Measurements from ENCODE around the gene SLC66A2. TPM values are rescaled to one million over a fixed set of nuclear protein-coding genes. Genes with fewer than 3 reads are reported as not detected.

Gene SLC66A2
- total and polyA plus RNA-seq, 2 donors (not counting 1 experiment from before 2014, with no cell fraction given) = 44.4 to 45.1 TPM

DNA sequence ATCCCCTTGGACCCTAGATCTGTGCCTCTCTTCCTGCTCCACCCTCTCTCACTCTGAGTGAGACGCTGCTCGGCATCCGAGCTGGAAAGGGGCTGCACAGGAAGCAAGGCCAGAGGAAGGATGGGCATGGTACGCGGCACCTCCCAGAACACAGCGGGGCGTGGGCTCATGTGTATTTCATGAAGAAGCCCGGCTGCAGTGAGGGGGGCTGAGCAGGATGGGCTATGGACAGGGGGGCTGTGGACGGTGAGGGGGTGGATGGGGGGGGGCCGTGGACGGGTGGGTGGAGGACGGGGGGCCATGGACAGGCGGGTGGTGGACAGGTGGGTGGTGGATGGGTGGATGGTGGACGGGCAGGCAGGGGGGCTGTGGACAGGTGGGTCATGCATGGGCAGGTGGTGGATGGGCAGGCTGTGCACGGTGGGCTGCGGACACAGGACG is 28.5 kb downstream of the SLC66A2 start:
- ChIA-PET POLR2A (no interaction called here), CTCF (no interaction called here)
- H3K4me3 ChIP-seq (ENCODE audit: control extremely low read depth in 1 of 5, extremely low read depth in 1 of 5, insufficient read depth in 1 of 5, low read depth in 2 of 5, low read length in 4 of 5) = no peak overlapping the region
- H3K9ac ChIP-seq (ENCODE audit: low read length) = no peak overlapping the region
- H3K9me3 ChIP-seq (ENCODE audit: control extremely low read depth in 1 of 3, control insufficient read depth in 2 of 3, insufficient read depth in 1 of 3, low read length in 2 of 3) = peaks cover 0 to 23% (median 0%) of the 10 kb centered on the region in 3 donors
- ATAC-seq (ENCODE audit: low read depth) (no peak), DNase-seq (no peak)
- WGBS (ENCODE audit: insufficient coverage) = 89% methylated on average over 9 of the region's 17 CpGs
- H3K79me2 ChIP-seq (ENCODE audit: control insufficient read depth, insufficient read depth, low read length) = peaks cover 76% of the 10 kb centered on the region
- H2AFZ ChIP-seq (ENCODE audit: insufficient read depth, low read depth, low read length, poor library complexity, severe bottlenecking) = no peak overlapping the region
- H4K20me1 ChIP-seq (ENCODE audit: control insufficient read depth, insufficient read depth, low read length, poor library complexity, severe bottlenecking) = peaks cover 65% of the 10 kb centered on the region
- H3K4me2 ChIP-seq (replicated peaks; ENCODE audit: low read depth, low read length, poor library complexity, severe bottlenecking) = no peak overlapping the region
- H3K27me3 Mint-ChIP-seq = no peaks in the 10 kb centered on the region
- no peaks in the 10 kb centered on the region for H3K9me3 Mint-ChIP-seq (ENCODE audit: insufficient read depth)
- no peak overlapping the region for H3K27ac Mint-ChIP-seq
- H3K4me1 Mint-ChIP-seq = no peaks in the 10 kb centered on the region
- H3K4me3 Mint-ChIP-seq = no peak overlapping the region
- H3K27ac ChIP-seq (ENCODE audit: low read length in 2 of 2) = no peak overlapping the region
- H3K27me3 ChIP-seq (replicated peaks in 1 of 4; ENCODE audit: control extremely low read depth in 1 of 4, control insufficient read depth in 3 of 4, insufficient read depth in 4 of 4, low read length in 3 of 4) = no peaks in the 10 kb centered on the region
- intact Hi-C loops (cut with micrococcal nuclease) = no loop called here
- peaks cover 0 to 47% of the 10 kb centered on the region in 2 experiments for H3K36me3 ChIP-seq (replicated peaks in 1 of 2; ENCODE audit: control extremely low read depth in 1 of 2, control insufficient read depth in 1 of 2, extremely low read depth in 1 of 2, insufficient read depth in 2 of 2, low read length in 1 of 2)
- no peaks in the 10 kb centered on the region for H3K4me1 ChIP-seq (ENCODE audit: control insufficient read depth in 2 of 2, insufficient read depth in 2 of 2, low read length in 2 of 2)
- TF ChIP-seq EZH2 (IDR thresholded peaks at IDR 0.05; ENCODE audit: borderline replicate concordance, insufficient read depth, low read depth, low read length, poor library complexity, severe bottlenecking) = no peak

DNA sequence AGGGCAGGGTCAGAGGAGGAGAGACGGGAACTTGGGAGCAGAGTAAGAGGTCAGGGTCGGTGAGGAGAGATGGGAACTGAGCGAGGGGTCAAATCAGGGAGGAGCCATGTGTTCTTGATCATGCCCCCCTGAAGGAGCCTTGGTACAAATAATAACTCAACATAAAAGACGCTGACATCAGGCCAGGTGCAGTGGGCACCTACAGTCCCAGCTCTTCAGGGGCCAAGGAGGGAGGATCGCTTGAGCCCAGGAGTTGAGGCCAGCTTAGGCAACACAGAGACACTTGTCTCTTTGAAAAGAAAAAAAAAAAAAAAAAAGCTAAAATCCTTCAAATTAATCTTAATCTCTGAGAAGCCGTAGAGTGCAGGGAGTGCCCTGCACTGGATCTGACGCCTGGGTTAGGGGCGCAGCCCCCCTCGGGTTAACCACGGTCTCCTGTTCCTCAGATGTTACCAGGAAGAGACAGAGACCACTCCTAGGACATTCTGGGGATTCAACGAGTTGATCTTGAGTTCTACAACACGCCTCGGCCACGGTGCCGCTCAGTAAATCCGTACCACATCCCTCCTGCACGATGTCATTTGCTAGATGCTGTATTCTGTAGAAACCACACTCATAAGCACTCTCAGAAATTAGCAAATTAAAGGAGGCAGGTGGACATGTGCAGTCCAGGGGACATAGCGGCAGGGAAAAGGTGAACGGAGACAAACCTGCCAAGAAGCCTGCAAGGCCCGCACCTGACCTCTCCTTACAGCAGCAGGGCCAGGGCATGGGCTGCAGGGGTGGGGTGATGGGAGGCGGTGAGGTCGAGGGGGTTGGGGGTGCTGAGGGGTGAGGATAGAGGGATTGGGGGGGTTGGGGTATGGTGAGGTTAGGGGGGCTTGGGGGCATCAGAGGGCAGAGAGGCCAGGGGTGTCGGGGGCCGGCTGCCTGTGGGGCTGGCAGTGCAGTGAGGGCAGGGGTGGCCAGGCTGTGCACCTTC is 29.2 kb downstream of the SLC66A2 start:
- WGBS (ENCODE audit: insufficient coverage) = 99% methylated on average over 20 of the region's 24 CpGs
- ATAC-seq (ENCODE audit: low read depth) (no peak), DNase-seq (peak; percentile 14)
- no peak overlapping the region for H3K4me3 ChIP-seq (ENCODE audit: control extremely low read depth in 1 of 5, extremely low read depth in 1 of 5, insufficient read depth in 1 of 5, low read depth in 2 of 5, low read length in 4 of 5)
- no peaks in the 10 kb centered on the region for H3K27me3 ChIP-seq (replicated peaks in 1 of 4; ENCODE audit: control extremely low read depth in 1 of 4, control insufficient read depth in 3 of 4, insufficient read depth in 4 of 4, low read length in 3 of 4)
- H3K4me2 ChIP-seq (replicated peaks; ENCODE audit: low read depth, low read length, poor library complexity, severe bottlenecking) = no peak overlapping the region
- intact Hi-C loops (cut with micrococcal nuclease) = no loop called here
- CTCF ChIA-PET = no interaction called here
- Mint-ChIP-seq H3K4me3 (no peak overlapping the region), H3K4me1 (no peaks in the 10 kb centered on the region), H3K27ac (no peak overlapping the region), H3K27me3 (no peaks in the 10 kb centered on the region), H3K9me3 (ENCODE audit: insufficient read depth) (no peaks in the 10 kb centered on the region)
- no peak overlapping the region for H3K9ac ChIP-seq (ENCODE audit: low read length)
- TF ChIP-seq EZH2 (IDR thresholded peaks at IDR 0.05; ENCODE audit: borderline replicate concordance, insufficient read depth, low read depth, low read length, poor library complexity, severe bottlenecking) = no peak
- TF ChIP-seq, protein P1, sequence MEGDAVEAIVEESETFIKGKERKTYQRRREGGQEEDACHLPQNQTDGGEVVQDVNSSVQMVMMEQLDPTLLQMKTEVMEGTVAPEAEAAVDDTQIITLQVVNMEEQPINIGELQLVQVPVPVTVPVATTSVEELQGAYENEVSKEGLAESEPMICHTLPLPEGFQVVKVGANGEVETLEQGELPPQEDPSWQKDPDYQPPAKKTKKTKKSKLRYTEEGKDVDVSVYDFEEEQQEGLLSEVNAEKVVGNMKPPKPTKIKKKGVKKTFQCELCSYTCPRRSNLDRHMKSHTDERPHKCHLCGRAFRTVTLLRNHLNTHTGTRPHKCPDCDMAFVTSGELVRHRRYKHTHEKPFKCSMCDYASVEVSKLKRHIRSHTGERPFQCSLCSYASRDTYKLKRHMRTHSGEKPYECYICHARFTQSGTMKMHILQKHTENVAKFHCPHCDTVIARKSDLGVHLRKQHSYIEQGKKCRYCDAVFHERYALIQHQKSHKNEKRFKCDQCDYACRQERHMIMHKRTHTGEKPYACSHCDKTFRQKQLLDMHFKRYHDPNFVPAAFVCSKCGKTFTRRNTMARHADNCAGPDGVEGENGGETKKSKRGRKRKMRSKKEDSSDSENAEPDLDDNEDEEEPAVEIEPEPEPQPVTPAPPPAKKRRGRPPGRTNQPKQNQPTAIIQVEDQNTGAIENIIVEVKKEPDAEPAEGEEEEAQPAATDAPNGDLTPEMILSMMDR (IDR thresholded peaks at IDR 0.05) = no peak
- H4K20me1 ChIP-seq (ENCODE audit: control insufficient read depth, insufficient read depth, low read length, poor library complexity, severe bottlenecking) = peaks cover 65% of the 10 kb centered on the region
- H3K4me1 ChIP-seq (ENCODE audit: control insufficient read depth in 2 of 2, insufficient read depth in 2 of 2, low read length in 2 of 2) = no peaks in the 10 kb centered on the region
- POLR2A ChIA-PET = no interaction called here
- H3K36me3 ChIP-seq (replicated peaks in 1 of 2; ENCODE audit: control extremely low read depth in 1 of 2, control insufficient read depth in 1 of 2, extremely low read depth in 1 of 2, insufficient read depth in 2 of 2, low read length in 1 of 2) = peaks cover 0 to 48% of the 10 kb centered on the region in 2 experiments
- H3K9me3 ChIP-seq (ENCODE audit: control extremely low read depth in 1 of 3, control insufficient read depth in 2 of 3, insufficient read depth in 1 of 3, low read length in 2 of 3) = peaks cover 0 to 19% (median 0%) of the 10 kb centered on the region in 3 donors
- peaks cover 76% of the 10 kb centered on the region for H3K79me2 ChIP-seq (ENCODE audit: control insufficient read depth, insufficient read depth, low read length)
- no peak overlapping the region for H2AFZ ChIP-seq (ENCODE audit: insufficient read depth, low read depth, low read length, poor library complexity, severe bottlenecking)
- no peak overlapping the region for H3K27ac ChIP-seq (ENCODE audit: low read length in 2 of 2)

Data from B cell (primary cell).